Spinal cord (tissue), 10 donors: ENCODE results near the gene RARA. TPM values are rescaled to one million over a fixed set of nuclear protein-coding genes. Genes with fewer than 3 reads are reported as not detected.
A peak's percentile ranks its signal among the peaks of the same experiment; 100 is the strongest.

Experiments used
- DNase-seq, 6 donors: peaks; one replicate each; pipeline versions ENCODE4 v3.0.0 to v3.0.0-alpha.2; 2013 to 2015; ENCODE audit warnings: low spot score in 6 of 6, low read depth in 4 of 6
- H3K27ac ChIP-seq: one replicate; pipeline ENCODE4 v1.5.1; 2013; ENCODE audit warnings: low read depth, low read length, control low read depth
- H3K27me3 ChIP-seq: one replicate; pipeline ENCODE4 v1.6.1; 2013; ENCODE audit warnings: low read length; ENCODE audit not compliant: control insufficient read depth, insufficient read depth
- H3K36me3 ChIP-seq: one replicate; pipeline ENCODE4 v1.6.1; 2013; ENCODE audit warnings: low read length; ENCODE audit not compliant: control insufficient read depth, insufficient read depth
- H3K4me1 ChIP-seq: one replicate; pipeline ENCODE4 v1.6.1; 2013; ENCODE audit warnings: low read length; ENCODE audit not compliant: control insufficient read depth, insufficient read depth
- H3K4me3 ChIP-seq: one replicate; pipeline ENCODE4 v1.5.1; 2013; ENCODE audit warnings: low read depth, low read length, control low read depth
- H3K9me3 ChIP-seq: one replicate; pipeline ENCODE4 v1.6.1; 2013; ENCODE audit warnings: low read length; ENCODE audit not compliant: control insufficient read depth, insufficient read depth
- WGBS: methylation state at CpG from one replicate; pipeline ENCODE4 v1.1.5; 2013; ENCODE audit warnings: missing lambda C conversion rate; ENCODE audit not compliant: insufficient coverage; 5-methylcytosine and 5-hydroxymethylcytosine counted together
- polyA plus RNA-seq, 2 donors: library from polyadenylated mRNA; unstranded; fragments of 120-200 nt; gene quantifications; one replicate each; pipeline ENCODE4 v1.2.1, GENCODE V29; 2013; ENCODE audit not compliant: insufficient read length in 2 of 2
- total RNA-seq, 2 donors: library from RNA; depleted of rRNA in 1 of 2; stranded (reverse); fragments of 120-200 nt in 1 of 2; fragments of >200 nt in 1 of 2; gene quantifications; one replicate each; pipeline versions ENCODE4 v1.2.3 to v1.2.4, GENCODE V29; 2013 to 2014
- donor health status: healthy.

Gene RARA
- total and polyA plus RNA-seq, 4 donors = 10.2 to 54.5 (median 36.9) TPM

DNA sequence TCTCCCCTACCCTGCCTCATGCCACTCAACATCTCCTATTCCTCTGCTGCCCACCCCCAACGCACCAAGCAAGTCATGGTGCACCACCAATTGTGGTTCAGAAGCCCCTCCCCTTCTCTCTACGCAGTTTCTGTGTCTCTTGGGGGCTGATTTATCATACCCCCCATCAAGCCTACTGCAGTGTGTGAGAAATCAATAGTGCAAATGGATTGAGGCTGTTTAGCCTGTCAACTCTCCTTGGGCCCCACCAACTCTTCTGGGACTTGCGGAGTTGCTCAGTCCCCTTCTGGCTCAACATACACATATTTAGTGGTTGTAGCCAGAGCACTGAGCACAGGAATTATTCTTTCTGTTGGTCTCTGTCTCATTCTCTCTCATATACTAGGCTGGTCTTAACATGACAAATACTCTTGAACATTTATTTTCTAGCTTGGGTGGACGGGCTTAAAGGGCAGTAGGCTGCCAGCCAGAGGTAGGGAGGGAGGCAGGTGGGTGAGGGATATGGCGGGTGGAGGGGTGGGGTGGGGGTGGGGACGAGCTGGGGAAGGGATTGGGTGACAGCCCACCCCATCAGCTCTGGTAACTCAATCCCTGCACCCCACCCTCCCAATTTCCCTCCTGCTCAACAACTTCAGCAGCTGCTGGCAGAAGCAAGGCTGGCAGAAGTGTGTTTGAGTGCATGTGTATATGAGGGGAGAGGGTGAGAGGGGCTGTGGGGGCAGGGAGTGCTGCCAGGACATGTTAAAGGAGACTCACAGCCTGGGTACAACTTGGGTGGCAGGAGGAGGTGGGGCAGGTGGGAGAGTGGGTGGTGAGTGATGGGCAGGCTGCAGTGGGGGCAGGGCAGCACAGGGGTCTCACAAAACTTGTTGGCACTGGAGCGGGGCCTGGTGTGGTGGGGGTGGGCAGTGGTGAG, 4.9 kb downstream of the RARA start:
- Histone ChIP-seq H3K27me3 (no peaks in the 10 kb centered on the region), H3K4me1 (peaks cover 98% of the 10 kb centered on the region), H3K36me3 (peaks cover 7% of the 10 kb centered on the region), H3K4me3 (no peak overlapping the region), H3K9me3 (no peaks in the 10 kb centered on the region), H3K27ac (peak overlapping the region; percentile 16)
- peak in 2 of 6 donors; percentile 27 to 64 for DNase-seq
- WGBS = 71% methylated on average over 1 of the region's 7 CpGs

DNA sequence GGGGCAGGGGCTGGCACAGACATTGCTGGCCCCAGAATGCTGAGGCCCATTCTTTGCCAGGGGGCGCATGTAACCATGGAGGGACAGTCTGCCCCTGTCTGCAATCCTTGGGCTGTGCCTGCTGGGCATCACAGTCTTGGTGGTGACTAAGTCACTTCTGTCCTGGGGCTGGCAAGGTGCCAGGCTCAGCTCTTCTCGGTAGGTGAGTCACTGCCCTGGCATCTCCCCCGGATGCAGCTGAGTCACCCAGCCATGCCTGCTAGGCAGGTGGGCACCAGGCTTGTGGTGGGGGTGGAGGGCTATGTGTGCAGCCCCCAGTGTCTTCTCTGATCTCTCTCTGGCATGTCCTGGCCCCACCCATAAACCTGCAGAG, 5.6 kb downstream of the RARA start:
- peak in 1 of 6 donors; percentile 80 for DNase-seq
- Histone ChIP-seq H3K9me3 (no peaks in the 10 kb centered on the region), H3K27me3 (no peaks in the 10 kb centered on the region), H3K4me3 (no peak overlapping the region), H3K27ac (no peak overlapping the region), H3K4me1 (peaks cover 97% of the 10 kb centered on the region), H3K36me3 (peaks cover 7% of the 10 kb centered on the region)
- 36% methylated on average over 3 of the region's 3 CpGs for WGBS

DNA sequence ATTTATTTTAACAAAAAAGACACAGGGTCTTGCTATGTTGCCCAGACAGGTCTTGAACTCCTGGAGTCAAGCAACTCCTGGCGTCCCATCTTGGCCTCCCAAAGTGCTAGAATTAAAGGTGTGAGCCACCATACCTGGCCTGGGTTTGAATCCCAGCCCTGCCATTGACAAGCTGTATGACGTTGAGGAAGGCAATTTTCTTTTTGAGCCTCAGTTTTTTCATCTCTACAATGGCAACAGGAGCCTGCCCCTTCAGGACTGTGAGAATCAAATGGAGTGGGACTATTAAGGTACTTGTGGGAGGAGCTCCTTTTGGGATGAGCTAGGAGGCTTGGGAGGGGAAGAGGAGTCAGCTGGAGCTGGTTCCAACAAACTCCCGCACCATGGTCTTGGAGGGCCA, 6.2 kb downstream of the RARA start:
- Histone ChIP-seq H3K27ac (no peak overlapping the region), H3K9me3 (no peaks in the 10 kb centered on the region), H3K27me3 (no peaks in the 10 kb centered on the region), H3K4me3 (no peak overlapping the region), H3K4me1 (peaks cover 97% of the 10 kb centered on the region), H3K36me3 (peaks cover 7% of the 10 kb centered on the region)
- 100% methylated on average over 1 of the region's 3 CpGs for WGBS
- DNase-seq = no peak

DNA sequence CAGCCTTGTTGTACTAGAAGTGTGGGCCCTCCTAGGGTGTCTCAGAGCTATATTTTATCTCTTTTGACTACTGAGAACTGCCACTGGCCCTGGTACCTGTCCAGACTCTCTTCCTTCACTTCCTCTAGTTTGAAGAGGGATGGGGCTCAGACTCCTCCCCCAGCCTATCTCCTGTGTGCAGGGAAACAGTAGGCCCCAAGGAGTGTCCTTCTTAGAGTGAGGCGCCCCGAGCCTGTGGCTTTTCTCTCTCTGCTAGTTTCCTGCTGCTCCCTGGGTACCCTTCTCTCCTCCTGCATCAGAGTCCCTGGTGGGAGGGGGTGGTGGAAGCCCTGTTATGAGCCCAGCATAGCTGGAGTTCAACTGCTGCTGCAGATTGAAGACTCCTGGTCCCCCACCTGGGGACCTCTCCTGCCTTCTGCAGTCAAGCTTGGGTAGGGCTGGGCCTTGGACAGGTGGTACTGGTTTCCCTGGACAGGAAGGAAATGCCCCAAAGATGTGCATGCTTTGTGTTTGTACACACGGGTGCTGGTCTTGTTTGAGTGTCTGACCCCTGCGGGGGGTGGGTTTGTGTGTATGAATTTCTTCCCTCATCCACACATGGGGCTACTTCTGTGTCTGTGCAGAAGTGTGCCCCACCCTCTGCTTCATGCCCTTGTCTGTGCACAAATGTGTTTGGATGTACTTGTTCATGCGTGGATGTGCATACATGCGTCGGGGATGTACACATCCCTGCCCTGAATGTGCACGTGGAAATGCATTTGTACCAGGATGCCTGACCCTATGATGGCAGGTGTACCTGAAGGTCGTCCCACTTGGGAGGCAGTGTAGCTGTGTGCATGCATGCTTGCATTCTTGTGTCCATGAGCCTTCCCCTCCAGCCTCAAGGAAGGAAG, 6.9 kb downstream of the RARA start:
- no peak for DNase-seq
- WGBS = 51% methylated on average over 7 of the region's 9 CpGs
- H3K27ac ChIP-seq = peak overlapping the region; percentile 93

DNA sequence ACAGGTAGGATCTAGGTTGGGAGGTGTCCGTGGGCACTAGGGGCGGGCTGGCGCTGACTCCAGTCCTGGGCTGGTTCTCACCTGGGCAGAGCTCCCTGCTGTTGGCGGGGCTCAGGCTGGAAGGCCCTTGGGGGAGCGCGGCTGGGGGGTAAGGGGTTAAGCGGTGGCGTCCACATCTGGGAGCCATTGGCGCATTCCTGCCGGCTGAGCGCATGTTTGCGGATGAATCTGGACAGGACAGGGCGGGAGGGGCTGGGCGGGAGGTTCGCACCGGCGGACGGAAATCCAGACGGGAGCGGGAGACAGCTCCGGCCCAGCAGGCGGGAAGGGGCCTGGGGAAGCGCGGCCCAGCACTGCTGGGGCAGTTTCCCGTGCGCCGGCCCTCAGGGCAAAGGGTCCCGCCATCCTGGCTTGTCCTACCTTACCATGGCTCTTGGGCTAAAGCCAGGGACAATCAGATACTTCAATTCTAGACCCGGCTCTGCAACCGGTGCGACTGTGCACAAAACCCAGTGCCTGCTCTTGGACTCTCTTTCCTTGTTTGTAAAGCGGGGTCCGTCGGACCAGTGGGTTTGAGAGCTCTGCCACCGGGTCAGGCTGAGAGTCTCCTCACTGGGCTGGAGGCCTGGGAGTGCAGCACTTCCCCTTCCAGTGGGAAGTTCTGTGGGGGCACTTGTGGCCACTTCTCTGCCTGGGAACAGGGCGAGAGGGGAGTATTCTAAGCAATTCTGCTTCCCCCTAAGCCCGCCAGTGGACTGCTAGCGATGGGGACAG, 7.8 kb downstream of the RARA start:
- peak overlapping the region; percentile 31 for H3K4me3 ChIP-seq
- peaks cover 14% of the 10 kb centered on the region for H3K36me3 ChIP-seq
- H3K27me3 ChIP-seq = no peaks in the 10 kb centered on the region
- peak overlapping the region; percentile 93 for H3K27ac ChIP-seq
- peaks cover 97% of the 10 kb centered on the region for H3K4me1 ChIP-seq
- H3K9me3 ChIP-seq = no peaks in the 10 kb centered on the region
- 14% methylated on average over 38 of the region's 38 CpGs for WGBS
- DNase-seq = peak in 2 of 6 donors; percentile 39 to 70

More for the DNA sequence above, 6.9 kb downstream of the RARA start:
- H3K36me3 ChIP-seq = peaks cover 8% of the 10 kb centered on the region
- peaks cover 97% of the 10 kb centered on the region for H3K4me1 ChIP-seq
- H3K9me3 ChIP-seq = no peaks in the 10 kb centered on the region
- no peaks in the 10 kb centered on the region for H3K27me3 ChIP-seq
- H3K4me3 ChIP-seq = no peak overlapping the region

DNA sequence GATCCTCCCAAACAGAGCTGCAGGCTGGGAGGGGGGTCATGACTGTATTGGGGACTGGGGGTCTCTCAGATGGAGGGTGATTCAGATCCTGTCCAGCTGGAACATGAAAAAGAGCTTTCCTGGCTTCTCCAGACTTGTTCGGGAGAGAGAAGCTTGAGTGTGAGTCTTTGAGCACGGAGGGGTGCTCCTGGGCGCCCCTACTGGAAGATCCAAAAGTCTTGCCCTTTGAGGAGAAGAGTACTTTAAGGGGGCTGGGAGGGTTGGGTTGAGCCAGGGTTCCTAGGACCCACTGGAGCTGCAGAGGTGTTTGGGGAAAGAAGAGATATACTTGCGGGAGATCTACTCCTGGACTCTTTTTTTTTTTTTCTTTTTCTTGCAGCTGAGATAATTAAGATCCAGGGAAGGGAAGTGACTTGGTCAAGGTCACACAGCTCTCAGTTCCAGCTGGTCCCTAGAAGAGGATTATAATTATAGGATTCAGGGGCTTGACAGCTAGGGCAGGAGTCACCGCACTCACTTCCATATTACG, 8.4 kb downstream of the RARA start:
- H3K36me3 ChIP-seq = peaks cover 14% of the 10 kb centered on the region
- H3K27ac ChIP-seq = peak overlapping the region; percentile 93
- peak in 2 of 6 donors; percentile 53 to 65 for DNase-seq
- peak overlapping the region; percentile 93 for H3K4me3 ChIP-seq
- peaks cover 97% of the 10 kb centered on the region for H3K4me1 ChIP-seq
- no peaks in the 10 kb centered on the region for H3K9me3 ChIP-seq
- 2% methylated on average over 4 of the region's 6 CpGs for WGBS
- no peaks in the 10 kb centered on the region for H3K27me3 ChIP-seq

DNA sequence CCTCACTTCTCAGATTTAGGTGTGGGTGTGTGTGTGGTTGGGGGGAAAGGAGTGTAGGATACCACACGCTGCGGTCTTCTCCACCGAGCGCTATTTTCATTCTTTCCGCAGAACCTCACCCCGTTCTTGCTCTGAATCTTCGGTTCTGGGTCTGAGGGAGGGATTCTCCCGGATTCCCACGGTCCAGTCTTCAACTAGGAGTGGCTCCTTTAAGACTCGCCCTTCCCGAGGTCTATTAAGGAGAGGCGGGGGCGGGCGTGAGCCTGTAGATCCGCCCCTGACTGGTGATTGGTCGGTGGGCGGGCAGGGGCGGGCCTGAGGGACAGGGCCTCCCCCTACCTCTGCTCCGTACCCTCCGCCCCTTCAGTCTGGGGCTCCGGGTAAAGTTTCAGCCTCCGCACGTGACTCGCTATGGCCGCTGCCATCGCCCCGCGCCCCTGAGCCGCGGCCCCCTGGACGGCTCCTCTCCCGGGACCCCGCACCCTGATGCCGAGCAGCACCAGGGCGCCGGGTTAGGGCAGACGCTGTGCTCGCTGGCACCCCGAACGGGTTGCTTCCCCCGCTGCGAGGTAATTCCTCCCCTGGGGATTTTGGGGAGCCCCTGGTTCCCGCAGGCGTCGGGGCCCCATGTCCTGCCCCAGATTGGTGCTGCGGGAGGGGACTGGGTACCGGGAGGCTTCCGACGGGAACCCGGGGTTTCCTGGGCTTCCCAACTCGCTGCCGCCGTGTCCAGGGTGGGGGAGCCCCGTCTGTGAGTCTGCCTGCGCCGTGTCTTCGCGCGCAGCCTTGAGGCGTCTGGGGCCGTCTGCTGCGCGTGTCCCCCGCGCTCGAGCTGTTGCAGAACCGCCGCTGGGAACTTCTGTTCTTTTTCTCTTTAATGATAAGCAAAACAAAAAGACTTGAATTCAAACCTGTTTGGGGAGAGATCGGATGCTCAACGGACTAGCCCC, 9.2 kb downstream of the RARA start:
- H3K4me1 ChIP-seq = peaks cover 97% of the 10 kb centered on the region
- peaks cover 14% of the 10 kb centered on the region for H3K36me3 ChIP-seq
- H3K9me3 ChIP-seq = no peaks in the 10 kb centered on the region
- H3K27ac ChIP-seq = peak overlapping the region; percentile 93
- peak in 3 of 6 donors; percentile 88 to 98 (median 97) for DNase-seq
- H3K27me3 ChIP-seq = no peaks in the 10 kb centered on the region
- under 1% methylated on average over 53 of the region's 70 CpGs for WGBS
- peak overlapping the region; percentile 93 for H3K4me3 ChIP-seq

DNA sequence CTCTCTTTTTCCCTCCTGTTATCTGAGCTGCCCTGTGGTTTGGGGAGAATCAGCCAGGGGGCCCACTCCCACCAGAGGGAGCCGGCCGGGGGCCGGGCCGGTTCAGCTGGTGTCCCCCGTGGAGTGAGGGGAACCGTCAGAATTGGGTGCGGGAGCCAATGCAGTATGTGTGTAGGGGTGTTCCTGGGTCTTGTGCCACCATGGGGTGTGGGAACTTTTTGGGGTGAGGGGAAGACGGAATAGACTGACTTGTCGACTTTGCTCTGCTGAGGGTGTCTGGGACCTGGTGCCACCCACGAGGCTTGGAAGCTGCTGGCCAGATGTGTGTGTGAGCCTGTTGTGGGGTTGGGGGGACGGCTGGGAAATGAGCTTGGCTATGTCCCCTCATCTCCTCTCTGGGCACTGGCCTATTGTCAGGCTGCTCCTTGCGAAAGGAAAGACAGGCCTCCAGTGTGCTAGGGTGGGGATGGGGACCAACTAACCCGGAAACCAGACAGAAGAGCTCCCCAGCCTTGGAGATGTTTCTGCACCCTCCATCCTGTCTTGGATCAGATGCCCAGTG, 9.9 kb downstream of the RARA start:
- no peaks in the 10 kb centered on the region for H3K9me3 ChIP-seq
- WGBS = 14% methylated on average over 13 of the region's 13 CpGs
- peak overlapping the region; percentile 93 for H3K4me3 ChIP-seq
- peak in 1 of 6 donors; percentile 23 for DNase-seq
- H3K36me3 ChIP-seq = peaks cover 14% of the 10 kb centered on the region
- H3K4me1 ChIP-seq = peaks cover 97% of the 10 kb centered on the region
- H3K27ac ChIP-seq = peak overlapping the region; percentile 79
- H3K27me3 ChIP-seq = no peaks in the 10 kb centered on the region
